Activated B cell treated with CpG ODN at 0.5 μM for 24 hours (primary cell): Measurements from ENCODE around the gene PDE4DIP. TPM values are rescaled to one million over a fixed set of nuclear protein-coding genes. Genes with fewer than 3 reads are reported as not detected.
"Not testable (repeated sequence)": the region's sequence is repeated elsewhere in the genome, so short reads cannot be mapped to it uniquely, and the experiment has no call there.

ENCODE experiments used
- ATAC-seq: fragments of 200-7000 bp; cut with Tn5 transposase; one replicate; pipeline ENCODE4 v1.10.0; 2021; ENCODE audit warnings: low read depth, mild to moderate bottlenecking, moderate library complexity
- CTCF ChIA-PET: fragments of 350-600 bp; sonication (Branson Sonifier 250); formaldehyde crosslinking; loops from one replicate; lab custom pipeline; 2021; ENCODE audit warnings: antibody characterized with exemption; lab: Charles Lee
- POLR2A ChIA-PET: fragments of 350-600 bp; sonication (Branson Sonifier 250); formaldehyde crosslinking; loops from one replicate; lab custom pipeline; 2021; ENCODE audit warnings: antibody characterized with exemption; lab: Charles Lee
- DNase-seq: peaks from one replicate; pipeline ENCODE4 v3.0.0; 2022
- H3K27ac Mint-ChIP-seq: one replicate; pipeline ENCODE4 v1.8.0; 2020; ENCODE audit warnings: mixed read lengths
- H3K27me3 Mint-ChIP-seq: one replicate; pipeline ENCODE4 v1.8.0; 2021; ENCODE audit warnings: mixed read lengths
- H3K36me3 Mint-ChIP-seq: one replicate; pipeline ENCODE4 v1.8.0; 2021; ENCODE audit warnings: low read depth, mixed read lengths
- H3K4me1 Mint-ChIP-seq: one replicate; pipeline ENCODE4 v1.8.0; 2021; ENCODE audit warnings: mixed read lengths
- H3K4me3 Mint-ChIP-seq: one replicate; pipeline ENCODE4 v1.8.0; 2020; ENCODE audit warnings: mild to moderate bottlenecking, mixed read lengths
- H3K9me3 Mint-ChIP-seq: one replicate; pipeline ENCODE4 v1.8.0; 2020; ENCODE audit warnings: mixed read lengths
- intact Hi-C: fragments of 100-400 bp; cut with micrococcal nuclease; formaldehyde crosslinking; loops from one replicate; pipeline ENCODE4 v1.15.1; 2024
- total RNA-seq: library from RNA; stranded (reverse); gene quantifications from 2 replicates; pipeline ENCODE4 v1.2.3, GENCODE V29; 2022

The PDE4DIP gene
- total RNA-seq, 1 donor from 2014 or later: 33.2 TPM

GRCh38 chr1:148967580-148967979, 123.4 kb downstream of the PDE4DIP start:
- H3K9me3 Mint-ChIP-seq, H3K4me3 Mint-ChIP-seq, CTCF ChIA-PET, H3K4me1 Mint-ChIP-seq, H3K27me3 Mint-ChIP-seq, DNase-seq, POLR2A ChIA-PET, intact Hi-C loops, ATAC-seq, H3K27ac Mint-ChIP-seq, H3K36me3 Mint-ChIP-seq: not testable (repeated sequence)

GRCh38 chr1:148968682-148969081, 124.5 kb downstream of the PDE4DIP start:
- ATAC-seq, H3K9me3 Mint-ChIP-seq, H3K4me3 Mint-ChIP-seq, DNase-seq, POLR2A ChIA-PET, H3K4me1 Mint-ChIP-seq, H3K36me3 Mint-ChIP-seq, H3K27me3 Mint-ChIP-seq, CTCF ChIA-PET, intact Hi-C loops, H3K27ac Mint-ChIP-seq: not testable (repeated sequence)

GRCh38 chr1:148969126-148969525, 124.9 kb downstream of the PDE4DIP start:
- H3K27me3 Mint-ChIP-seq, H3K27ac Mint-ChIP-seq, CTCF ChIA-PET, ATAC-seq, H3K36me3 Mint-ChIP-seq, DNase-seq, H3K9me3 Mint-ChIP-seq, POLR2A ChIA-PET, H3K4me1 Mint-ChIP-seq, H3K4me3 Mint-ChIP-seq, intact Hi-C loops: not testable (repeated sequence)

GRCh38 chr1:148975453-148975852, 131.2 kb downstream of the PDE4DIP start:
- peaks cover 32% of the 10 kb centered on the region for H3K36me3 Mint-ChIP-seq
- H3K27me3 Mint-ChIP-seq, DNase-seq, CTCF ChIA-PET, POLR2A ChIA-PET, intact Hi-C loops, H3K9me3 Mint-ChIP-seq: not testable (repeated sequence)
- peaks cover 21% of the 10 kb centered on the region for H3K4me1 Mint-ChIP-seq
- ATAC-seq: peak; percentile 55
- peak overlapping the region; percentile 96 for H3K27ac Mint-ChIP-seq
- H3K4me3 Mint-ChIP-seq: peak overlapping the region; percentile 76

GRCh38 chr1:148975866-148976537, 131.8 kb downstream of the PDE4DIP start:
- POLR2A ChIA-PET, intact Hi-C loops, DNase-seq, H3K27me3 Mint-ChIP-seq, CTCF ChIA-PET, H3K9me3 Mint-ChIP-seq: not testable (repeated sequence)
- Mint-ChIP-seq H3K27ac (peak overlapping the region; percentile 96), H3K36me3 (peaks cover 37% of the 10 kb centered on the region), H3K4me3 (peak overlapping the region; percentile 76), H3K4me1 (peaks cover 21% of the 10 kb centered on the region)
- ATAC-seq: peak; percentile 72

- POLR2A ChIA-PET, H3K9me3 Mint-ChIP-seq: not testable (repeated sequence)
- H3K27ac Mint-ChIP-seq: peak overlapping the region; percentile 81
Measured at GRCh38 chr1:148977785-148978184, 133.6 kb downstream of the PDE4DIP start.

GRCh38 chr1:148989378-148989777, 145.2 kb downstream of the PDE4DIP start:
- DNase-seq, intact Hi-C loops, H3K9me3 Mint-ChIP-seq, POLR2A ChIA-PET, H3K27ac Mint-ChIP-seq, H3K36me3 Mint-ChIP-seq, ATAC-seq, H3K27me3 Mint-ChIP-seq, CTCF ChIA-PET, H3K4me3 Mint-ChIP-seq, H3K4me1 Mint-ChIP-seq: not testable (repeated sequence)

More at GRCh38 chr1:148977785-148978184, 133.6 kb downstream of the PDE4DIP start:
- H3K4me3 Mint-ChIP-seq, intact Hi-C loops, DNase-seq, CTCF ChIA-PET, H3K27me3 Mint-ChIP-seq: not testable (repeated sequence)
- ATAC-seq: peak; percentile 31
- peaks cover 21% of the 10 kb centered on the region for H3K4me1 Mint-ChIP-seq
- H3K36me3 Mint-ChIP-seq: peaks cover 54% of the 10 kb centered on the region

- H3K27me3 Mint-ChIP-seq, intact Hi-C loops, POLR2A ChIA-PET, CTCF ChIA-PET, H3K9me3 Mint-ChIP-seq, ATAC-seq, H3K36me3 Mint-ChIP-seq, DNase-seq, H3K4me3 Mint-ChIP-seq, H3K4me1 Mint-ChIP-seq, H3K27ac Mint-ChIP-seq: not testable (repeated sequence)
Measured at GRCh38 chr1:148990233-148990788, 146.1 kb downstream of the PDE4DIP start.

GRCh38 chr1:148991818-148992217, 147.6 kb downstream of the PDE4DIP start:
- ATAC-seq, H3K9me3 Mint-ChIP-seq, intact Hi-C loops, H3K36me3 Mint-ChIP-seq, H3K4me3 Mint-ChIP-seq, H3K4me1 Mint-ChIP-seq, POLR2A ChIA-PET, DNase-seq, H3K27ac Mint-ChIP-seq, CTCF ChIA-PET, H3K27me3 Mint-ChIP-seq: not testable (repeated sequence)

- DNase-seq, H3K27me3 Mint-ChIP-seq, H3K27ac Mint-ChIP-seq, CTCF ChIA-PET, H3K4me3 Mint-ChIP-seq, intact Hi-C loops, H3K4me1 Mint-ChIP-seq, H3K9me3 Mint-ChIP-seq, POLR2A ChIA-PET, ATAC-seq, H3K36me3 Mint-ChIP-seq: not testable (repeated sequence)
Measured at GRCh38 chr1:148992364-148992763, 148.1 kb downstream of the PDE4DIP start.

- POLR2A ChIA-PET, H3K4me1 Mint-ChIP-seq, H3K9me3 Mint-ChIP-seq, CTCF ChIA-PET, H3K27me3 Mint-ChIP-seq, H3K27ac Mint-ChIP-seq, ATAC-seq, DNase-seq, intact Hi-C loops, H3K4me3 Mint-ChIP-seq, H3K36me3 Mint-ChIP-seq: not testable (repeated sequence)
Measured at GRCh38 chr1:148996449-148997224, 152.4 kb downstream of the PDE4DIP start.

- POLR2A ChIA-PET, H3K36me3 Mint-ChIP-seq, DNase-seq, H3K9me3 Mint-ChIP-seq, H3K4me1 Mint-ChIP-seq, ATAC-seq, H3K27ac Mint-ChIP-seq, H3K4me3 Mint-ChIP-seq, H3K27me3 Mint-ChIP-seq, intact Hi-C loops, CTCF ChIA-PET: not testable (repeated sequence)
Measured at GRCh38 chr1:148997405-148997804, 153.2 kb downstream of the PDE4DIP start.
